Kidney (tissue), 14 donors: ENCODE data around the gene JAZF1. TPM values are rescaled to one million over a fixed set of nuclear protein-coding genes. Genes with fewer than 3 reads are reported as not detected.

ENCODE experiments used
- DNase-seq, 5 donors: peaks; one replicate each; pipeline ENCODE4 v3.0.0-alpha.2; 2013 to 2020
- FAIRE-seq: peaks from 2 replicates; lab custom pipeline; 2012; peaks lifted over from hg19 to GRCh38; lab: Jason Lieb, UNC
- H3K27ac ChIP-seq, 2 donors: one replicate each; pipeline ENCODE4 v1.7.0; 2013; ENCODE audit warnings: low read depth in 2 of 2, low read length in 2 of 2, inconsistent platforms in 1 of 2
- H3K27me3 ChIP-seq: one replicate; pipeline ENCODE4 v1.7.1; 2013; ENCODE audit warnings: low read length, inconsistent platforms; ENCODE audit not compliant: control insufficient read depth, insufficient read depth
- H3K36me3 ChIP-seq, 3 donors: one replicate each; pipeline versions ENCODE4 v1.7.0 to v1.7.1; 2013; ENCODE audit warnings: low read length in 3 of 3, control low read depth in 1 of 3, inconsistent platforms in 1 of 3; ENCODE audit not compliant: insufficient read depth in 3 of 3, control insufficient read depth in 2 of 3
- H3K4me1 ChIP-seq, 3 donors: one replicate each; pipeline versions ENCODE4 v1.7.0 to v1.7.1; 2013; ENCODE audit warnings: low read length in 3 of 3, inconsistent platforms in 1 of 3, low read depth in 1 of 3; ENCODE audit not compliant: control insufficient read depth in 2 of 3, insufficient read depth in 2 of 3
- H3K4me3 ChIP-seq, 3 donors: one replicate each; pipeline versions ENCODE4 v1.7.0 to v1.8.1; 2013; ENCODE audit warnings: low read length in 3 of 3, control low read depth in 1 of 3, inconsistent platforms in 1 of 3
- H3K9ac ChIP-seq, 3 donors: one replicate each; pipeline versions ENCODE4 v1.7.0 to v1.7.1; 2013; ENCODE audit warnings: low read length in 3 of 3, control low read depth in 1 of 3, inconsistent platforms in 1 of 3
- H3K9me3 ChIP-seq, 3 donors: one replicate each; pipeline versions ENCODE4 v1.7.0 to v1.7.1; 2013; ENCODE audit warnings: low read length in 3 of 3, control low read depth in 1 of 3, inconsistent platforms in 1 of 3; ENCODE audit not compliant: control insufficient read depth in 2 of 3, insufficient read depth in 1 of 3
- CTCF ChIP-seq: IDR thresholded peaks from 3 replicates; pipeline ENCODE4 v1.5.1; 2012; ENCODE audit warnings: mild to moderate bottlenecking, moderate library complexity, borderline replicate concordance; ENCODE audit not compliant: insufficient read depth; ENCODE audit errors: extremely low read depth
- intact Hi-C: fragments of 100-400 bp; cut with DNase I; formaldehyde crosslinking; loops from one replicate; pipeline ENCODE4 v1.11.1; 2022
- polyA plus RNA-seq: library from polyadenylated mRNA; stranded (reverse); fragments of 350-450 nt; fragmentation: Illumina TruSeq; extraction: RNeasy Lipid Tissue Mini Kit (QIAGEN cat#74804); gene quantifications from one replicate; pipeline ENCODE4 v1.2.3, GENCODE V29; 2014; ENCODE audit warnings: low read depth, low replicate concordance; ENCODE audit not compliant: insufficient read depth
- total RNA-seq: library from RNA; stranded (reverse); fragmentation: NEBNext Ultra II Directional; extraction: Animal tissue kit (Norgen Biotek cat#: 25700); gene quantifications from one replicate; pipeline ENCODE4 v1.2.1, GENCODE V29; 2021
- donor health status: control.
- donor health status: control.
- donor health status: control.
- donor health status: control.
- donor health status: control.
- donor health status: DM: yes; HTN: yes; CAD: no.
- donor health status: Normal renal cell carcinoma (clear cell type).

JAZF1 gene
- total and polyA plus RNA-seq, 2 donors from 2014 or later = 5.7 to 13.1 TPM

DNA sequence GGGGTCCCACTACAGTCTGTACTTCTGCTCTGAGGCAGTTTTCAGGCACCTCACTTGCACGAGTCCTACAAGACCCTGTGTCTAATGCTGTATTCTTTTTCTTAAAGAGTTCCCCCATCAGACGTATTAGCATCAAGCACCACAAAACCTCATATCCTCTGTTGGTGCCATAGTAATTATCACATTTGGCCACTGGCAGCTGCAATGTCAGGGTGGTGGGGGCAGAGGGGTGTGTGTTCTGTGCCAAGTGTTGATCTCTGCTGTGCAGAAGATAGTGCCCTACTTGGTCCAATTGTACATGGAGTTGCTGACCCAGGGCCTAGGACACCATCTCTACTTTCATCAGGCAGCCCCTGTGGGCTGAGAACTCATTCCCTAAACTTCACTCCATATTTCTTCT, 20.0 kb upstream of the JAZF1 start:
- H3K27me3 ChIP-seq = no peaks in the 10 kb centered on the region
- DNase-seq (no peak), FAIRE-seq (no peak)
- TF ChIP-seq CTCF = no peak
- H3K36me3 ChIP-seq = no peaks in the 10 kb centered on the region
- H3K4me3 ChIP-seq = no peak overlapping the region
- intact Hi-C loops = no loop called here
- H3K4me1 ChIP-seq = no peaks in the 10 kb centered on the region
- no peaks in the 10 kb centered on the region for H3K9me3 ChIP-seq
- no peak overlapping the region for H3K9ac ChIP-seq
- no peak overlapping the region for H3K27ac ChIP-seq

DNA sequence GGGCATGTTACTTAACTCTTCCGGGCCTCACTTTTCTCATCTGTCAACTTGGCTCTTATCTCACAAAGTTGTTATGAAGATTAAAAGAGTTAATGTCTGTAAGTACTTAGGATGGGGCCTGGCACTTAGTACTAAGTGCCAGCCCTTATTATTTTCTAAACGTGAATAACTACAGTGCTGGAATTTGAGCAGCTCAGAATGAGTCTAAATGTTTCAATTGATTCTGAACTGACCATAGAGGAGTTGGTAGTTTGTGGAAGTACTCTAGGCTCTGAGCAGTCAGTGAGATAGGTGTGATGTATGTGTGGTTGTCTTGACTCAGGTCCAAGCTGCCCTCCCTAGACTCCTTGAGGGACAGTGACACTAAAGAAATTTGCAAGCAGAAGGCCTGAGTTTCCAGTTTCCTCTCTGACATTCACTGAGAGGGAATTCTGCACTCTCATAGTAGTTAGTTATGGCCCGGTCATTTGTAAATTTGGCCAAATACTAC, 18.5 kb upstream of the JAZF1 start:
- no peak for FAIRE-seq
- Histone ChIP-seq H3K4me1 (no peaks in the 10 kb centered on the region), H3K9me3 (no peaks in the 10 kb centered on the region), H3K9ac (no peak overlapping the region), H3K27ac (no peak overlapping the region), H3K4me3 (no peak overlapping the region), H3K36me3 (no peaks in the 10 kb centered on the region), H3K27me3 (no peaks in the 10 kb centered on the region)
- TF ChIP-seq CTCF = no peak
- no peak for DNase-seq
- intact Hi-C loops = no loop called here

- no peaks in the 10 kb centered on the region for H3K4me1 ChIP-seq
- no peak for FAIRE-seq
- no peak for TF ChIP-seq CTCF
- no peak overlapping the region for H3K4me3 ChIP-seq
- no peaks in the 10 kb centered on the region for H3K36me3 ChIP-seq
- intact Hi-C loops = no loop called here
- DNase-seq = no peak
- no peak overlapping the region for H3K9ac ChIP-seq
- no peak overlapping the region for H3K27ac ChIP-seq
- H3K9me3 ChIP-seq = no peaks in the 10 kb centered on the region
- H3K27me3 ChIP-seq = no peaks in the 10 kb centered on the region
Measured at GRCh38 chr7:28195910-28196620, 15.5 kb upstream of the JAZF1 start.
